NCI-H146 (cell line): ENCODE measurements around the gene HBD.
"Not testable (repeated sequence)": the region's sequence is repeated elsewhere in the genome, so short reads cannot be mapped to it uniquely, and the experiment has no call there.

ENCODE experiments used
- DNase-seq: peaks from one replicate; lab custom pipeline; 2025; lab: John Stamatoyannopoulos, UW

The HBD gene

DNA sequence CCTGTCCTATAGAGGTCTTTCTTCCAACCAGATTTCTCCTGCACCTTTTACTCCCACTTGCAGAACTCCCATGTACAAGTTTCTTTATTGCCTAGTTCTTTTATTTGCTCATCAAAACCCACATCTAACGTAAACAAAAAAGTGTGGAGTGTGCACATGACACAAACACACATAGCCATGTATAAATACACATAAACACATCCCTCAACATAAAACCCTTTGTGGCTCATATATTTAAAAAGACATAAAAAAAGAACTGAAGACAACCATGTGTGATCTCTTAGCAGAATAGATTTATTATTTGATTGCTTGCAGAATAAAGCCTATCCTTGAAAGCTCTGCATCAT, 18.6 kb upstream of the HBD start:
- no peak for DNase-seq

GRCh38 chr11:5252192-5252918, 18.1 kb upstream of the HBD start:
- DNase-seq: no peak

DNA sequence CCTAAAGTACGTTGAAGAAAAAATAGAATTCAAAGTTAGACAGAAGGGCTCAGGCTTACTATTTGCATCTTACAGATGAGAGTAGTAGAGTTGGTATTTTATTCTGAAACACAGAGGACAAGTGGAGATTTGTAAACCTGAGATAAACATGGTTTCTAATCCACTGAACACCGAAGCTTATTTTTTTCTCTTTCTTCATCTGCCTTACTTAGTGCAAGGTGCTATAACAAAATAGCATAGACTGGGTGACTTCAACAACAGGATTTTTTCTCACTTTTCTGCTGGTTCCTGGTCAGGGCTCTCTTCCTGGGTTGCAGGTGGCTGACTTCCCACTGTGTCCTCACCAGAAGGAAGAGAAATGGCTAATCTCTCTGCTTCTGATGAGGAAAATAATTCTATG, 17.5 kb upstream of the HBD start:
- no peak for DNase-seq

GRCh38 chr11:5250543-5251204, 16.4 kb upstream of the HBD start:
- DNase-seq: no peak

GRCh38 chr11:5249807-5250396, 15.6 kb upstream of the HBD start, which contains the start of gene HBG1:
Gene HBG1, minus strand, starts transcription at chr11:5249857. Its CDS starts 53 bp downstream, at chr11:5249804.
- DNase-seq: not testable (repeated sequence)

DNA sequence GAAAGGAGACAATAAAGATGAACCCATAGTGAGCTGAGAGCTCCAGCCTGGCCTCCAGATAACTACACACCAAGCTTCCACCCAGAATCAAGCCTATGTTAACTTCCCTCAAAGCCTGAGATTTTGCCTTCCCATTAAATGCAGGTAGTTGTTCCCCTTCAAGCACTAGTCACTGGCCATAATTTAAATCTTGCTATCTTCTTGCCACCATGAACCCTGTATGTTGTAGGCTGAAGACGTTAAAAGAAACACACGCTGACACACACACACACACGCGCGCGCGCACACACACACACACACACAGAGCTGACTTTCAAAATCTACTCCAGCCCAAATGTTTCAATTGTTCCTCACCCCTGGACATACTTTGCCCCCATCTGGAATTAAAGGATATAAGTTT, 14.2 kb upstream of the HBD start:
- DNase-seq: not testable (repeated sequence)

- DNase-seq: no peak
These were observed 13.3 kb upstream of the HBD start for GRCh38 chr11:5247472-5248192.

DNA sequence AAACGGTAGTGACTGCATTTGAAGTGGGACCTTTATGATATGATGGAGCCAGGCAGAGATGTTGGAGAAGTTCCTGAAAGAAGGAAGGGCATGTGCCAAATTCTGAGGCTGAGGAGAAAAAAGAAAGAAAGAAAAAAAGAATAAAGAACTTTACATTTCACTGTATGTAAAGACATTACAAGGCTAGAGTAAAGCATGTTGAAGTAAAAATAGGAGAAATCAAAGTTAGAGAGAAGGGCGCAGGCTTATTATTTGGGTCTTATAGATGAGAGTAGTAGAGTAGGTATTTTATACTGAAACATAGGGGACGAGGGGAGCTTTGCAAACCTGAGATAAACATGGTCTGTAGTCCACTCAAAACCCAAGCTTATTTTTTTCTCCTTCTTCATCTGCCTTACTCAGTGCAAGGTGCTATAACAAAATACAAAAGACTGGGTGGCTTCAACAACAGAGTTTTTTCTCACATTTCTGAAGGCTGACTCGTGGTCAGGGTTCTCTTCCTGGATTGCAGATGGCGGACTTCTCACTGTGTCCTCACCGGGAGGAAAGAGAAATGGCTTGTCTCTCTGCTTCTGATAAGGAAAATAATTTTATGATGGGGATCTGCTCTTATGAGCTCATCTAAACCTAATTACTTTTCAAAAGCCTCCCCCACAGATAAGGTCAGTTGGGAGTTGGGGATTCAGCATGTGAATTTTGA, 12.6 kb upstream of the HBD start:
- no peak for DNase-seq

DNA sequence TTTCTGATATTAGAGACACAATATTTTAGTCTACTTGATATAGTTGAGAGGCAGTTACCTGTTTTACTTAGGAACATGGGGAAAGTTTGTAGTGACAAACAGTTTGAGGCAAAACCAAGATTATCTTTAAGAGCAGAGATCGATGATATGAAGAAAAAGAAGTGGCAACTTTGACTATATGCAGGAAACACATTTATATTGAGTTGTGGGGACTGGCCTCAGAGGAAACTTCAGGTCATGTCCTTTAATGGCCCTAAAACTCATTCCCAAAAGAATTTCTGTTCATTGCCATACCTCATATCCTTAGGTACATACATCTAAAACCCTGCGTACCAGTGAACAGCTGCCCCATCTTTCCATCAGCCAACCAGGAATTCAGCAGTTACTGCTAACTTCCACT, 10.9 kb upstream of the HBD start:
- DNase-seq: no peak

- DNase-seq: no peak
These were observed 9.5 kb upstream of the HBD start for GRCh38 chr11:5243816-5244180.

GRCh38 chr11:5242933-5243815, 8.9 kb upstream of the HBD start:
- no peak for DNase-seq

DNA sequence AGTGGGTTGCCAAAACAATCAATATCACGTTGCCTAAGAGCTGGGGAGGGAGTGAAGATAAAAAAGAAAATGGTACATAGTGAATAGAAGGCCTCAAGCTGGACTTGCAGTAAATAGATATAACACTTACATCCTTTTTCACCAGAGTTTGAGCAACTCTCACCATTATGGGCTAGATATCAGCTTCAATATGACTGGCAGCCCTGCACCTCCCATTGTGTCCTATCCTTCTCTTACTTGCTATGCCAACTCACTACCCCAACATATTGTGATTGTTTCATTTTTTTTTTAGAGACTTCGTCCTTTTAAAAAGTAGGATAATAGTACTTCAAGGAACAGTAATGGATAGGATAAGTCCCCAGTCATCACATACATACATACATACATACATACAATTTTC, 7.9 kb upstream of the HBD start:
- DNase-seq: no peak

DNA sequence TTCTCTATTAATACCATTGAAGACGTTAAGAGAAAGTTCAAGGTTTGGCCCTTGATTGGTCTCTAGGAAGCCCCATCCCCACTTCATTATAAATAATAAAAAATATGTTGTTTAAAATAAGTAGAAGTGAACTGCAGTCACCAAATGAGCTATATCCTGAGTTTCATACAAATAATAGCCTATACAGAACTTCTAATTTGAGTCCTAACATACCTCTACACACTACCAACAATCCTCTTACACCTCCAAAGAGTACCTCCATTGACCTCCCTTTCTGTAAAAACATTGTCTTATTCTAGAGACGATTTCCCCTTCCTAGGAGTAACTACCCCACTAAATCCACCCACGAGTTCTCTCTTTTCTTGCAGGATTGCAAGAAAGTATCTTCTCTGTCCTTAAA, 7.2 kb upstream of the HBD start:
- no peak for DNase-seq

- no peak for DNase-seq
These were observed 6.2 kb upstream of the HBD start for GRCh38 chr11:5240458-5240857.

DNA sequence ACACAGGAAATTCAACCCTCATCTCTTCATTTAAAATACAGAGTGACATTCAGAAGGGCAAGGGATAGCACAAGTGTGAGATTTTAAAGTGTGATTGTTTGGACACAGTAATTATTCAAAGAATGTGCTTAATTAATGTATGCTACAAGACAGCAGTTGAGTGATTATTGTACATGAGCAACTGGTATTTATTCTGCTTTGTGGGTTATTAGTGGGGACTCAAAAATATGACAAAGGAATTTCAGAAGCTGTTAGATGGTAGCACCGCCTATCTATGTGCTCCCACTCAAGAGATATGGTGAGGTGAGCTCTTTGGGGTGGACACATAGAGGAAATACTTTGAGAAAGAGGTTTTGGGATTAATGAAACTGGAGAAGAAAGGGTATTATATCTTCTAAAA, 5.8 kb upstream of the HBD start:
- DNase-seq: no peak

GRCh38 chr11:5239046-5239445, 4.8 kb upstream of the HBD start:
- no peak for DNase-seq

- DNase-seq: no peak
These were observed 4.2 kb upstream of the HBD start for GRCh38 chr11:5238486-5238885.

DNA sequence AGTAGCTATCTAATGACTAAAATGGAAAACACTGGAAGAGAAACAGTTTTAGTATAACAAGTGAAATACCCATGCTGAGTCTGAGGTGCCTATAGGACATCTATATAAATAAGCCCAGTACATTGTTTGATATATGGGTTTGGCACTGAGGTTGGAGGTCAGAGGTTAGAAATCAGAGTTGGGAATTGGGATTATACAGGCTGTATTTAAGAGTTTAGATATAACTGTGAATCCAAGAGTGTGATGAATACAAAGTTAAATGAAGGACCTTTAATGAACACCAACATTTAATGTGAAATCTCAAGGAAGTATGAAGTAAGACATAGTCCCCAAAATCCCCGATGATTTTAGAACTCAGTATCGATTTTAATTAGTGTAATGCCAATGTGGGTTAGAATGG, 3.1 kb upstream of the HBD start:
- DNase-seq: no peak

DNA sequence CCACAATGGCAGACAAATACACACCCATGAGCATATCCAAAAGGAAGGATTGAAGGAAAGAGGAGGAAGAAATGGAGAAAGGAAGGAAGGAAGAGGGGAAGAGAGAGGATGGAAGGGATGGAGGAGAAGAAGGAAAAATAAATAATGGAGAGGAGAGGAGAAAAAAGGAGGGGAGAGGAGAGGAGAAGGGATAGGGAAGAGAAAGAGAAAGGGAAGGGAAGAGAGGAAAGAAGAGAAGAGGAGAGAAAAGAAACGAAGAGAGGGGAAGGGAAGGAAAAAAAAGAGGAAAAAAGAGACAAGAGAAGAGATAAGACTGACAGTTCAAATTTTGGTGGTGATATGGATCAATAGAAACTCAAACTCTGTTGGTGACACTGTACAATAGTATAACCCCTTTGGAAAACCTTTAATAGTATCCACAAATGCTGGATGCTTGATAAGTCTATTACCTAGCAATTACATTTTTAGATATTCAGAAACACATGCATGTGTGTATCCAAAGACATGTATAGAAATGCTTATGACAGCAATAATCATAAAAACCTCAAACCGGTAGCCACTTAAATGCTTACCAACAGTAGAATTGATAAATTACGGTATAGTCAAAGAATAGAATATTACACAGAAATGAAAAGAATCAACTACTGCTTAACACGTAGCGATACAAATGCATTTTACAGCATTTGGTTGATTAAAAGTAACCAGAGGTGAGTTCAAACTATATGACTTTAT, 1.2 kb upstream of the HBD start:
- DNase-seq: no peak

DNA sequence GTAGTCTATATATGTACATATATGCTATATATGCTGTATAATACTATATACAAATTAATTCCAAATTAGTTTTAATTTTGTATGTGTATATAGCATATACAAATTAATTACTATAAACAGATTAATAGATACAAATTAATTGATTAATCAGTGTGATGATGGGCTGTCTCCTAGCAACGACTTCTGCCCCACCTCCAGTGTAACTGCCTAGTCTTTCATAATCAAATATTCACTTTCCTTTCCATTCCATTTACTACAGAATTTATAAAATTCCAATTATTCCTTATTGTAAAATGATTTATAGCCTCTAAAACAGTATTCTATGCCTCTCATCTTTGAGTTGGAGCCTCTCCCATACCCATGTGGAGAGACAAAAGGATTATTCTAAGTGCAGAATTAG, 976 bp downstream of the HBD start:
- no peak for DNase-seq

DNA sequence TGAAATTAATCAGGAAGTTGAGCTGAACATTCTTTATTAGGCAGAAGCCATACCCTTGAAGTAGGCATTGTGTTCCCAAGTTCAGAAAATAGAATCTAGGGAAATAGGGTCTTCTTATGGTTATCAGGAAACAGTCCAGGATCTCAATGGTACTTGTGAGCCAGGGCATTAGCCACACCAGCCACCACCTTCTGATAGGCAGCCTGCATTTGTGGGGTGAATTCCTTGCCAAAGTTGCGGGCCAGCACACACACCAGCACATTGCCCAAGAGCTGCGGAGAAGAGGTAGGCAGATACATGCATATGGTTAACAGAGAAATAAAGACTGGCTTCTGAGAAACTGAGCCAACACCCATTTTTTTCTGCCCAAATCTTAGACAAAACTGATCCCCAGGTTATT, 1.5 kb downstream of the HBD start:
- DNase-seq: no peak
